Measurements from ENCODE around the gene UCK2.
"Not testable (repeated sequence)": the region's sequence is repeated elsewhere in the genome, so short reads cannot be mapped to it uniquely, and the experiment has no call there.

DNA sequence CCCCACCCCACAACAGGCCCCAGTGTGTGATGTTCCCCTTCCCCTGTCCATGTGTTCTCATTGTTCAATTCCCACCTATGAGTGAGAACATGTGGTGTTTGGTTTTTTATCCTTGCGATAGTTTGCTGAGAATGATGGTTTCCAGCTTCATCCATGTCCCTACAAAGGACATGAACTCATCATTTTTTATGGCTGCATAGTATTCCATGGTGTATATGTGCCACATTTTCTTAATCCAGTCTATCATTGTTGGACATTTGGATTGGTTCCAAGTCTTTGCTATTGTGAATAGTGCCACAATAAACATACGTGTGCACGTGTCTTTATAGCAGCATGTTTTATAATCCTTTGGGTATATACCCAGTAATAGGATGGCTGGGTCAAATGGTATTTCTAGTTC lies 49.2 kb upstream of the UCK2 start:
- not testable (repeated sequence) for TF ChIP-seq CTCF (conservative IDR thresholded peaks at IDR 0.05); ZFX (IDR thresholded peaks at IDR 0.05)
